Smooth muscle cell (in vitro differentiated cells): ENCODE measurements around the gene C19orf73. TPM values are rescaled to one million over a fixed set of nuclear protein-coding genes. Genes with fewer than 3 reads are reported as not detected.

ENCODE experiments used
- DNase-seq: peaks from one replicate; lab custom pipeline; 2025; ENCODE audit not compliant: unreplicated experiment; lab: John Stamatoyannopoulos, UW
- H2AFZ ChIP-seq: fragments of 200-600 bp; sonication (generic); 2 replicates; pipeline ENCODE4 v1.6.0; 2016; ENCODE audit warnings: antibody characterized with exemption, low read depth, mild to moderate bottlenecking
- H3F3A ChIP-seq: fragments of 200-600 bp; sonication (generic); 2 replicates; pipeline ENCODE4 v1.6.0; 2017; ENCODE audit warnings: antibody characterized with exemption, low read depth
- H3K27ac ChIP-seq: fragments of 200-600 bp; sonication (generic); 2 replicates; pipeline ENCODE4 v1.5.1; 2016; ENCODE audit warnings: low read depth, mild to moderate bottlenecking
- H3K27me3 ChIP-seq: fragments of 200-600 bp; sonication (generic); 2 replicates; pipeline ENCODE4 v1.6.1; 2016; ENCODE audit warnings: low read depth, mild to moderate bottlenecking
- H3K36me3 ChIP-seq: fragments of 200-600 bp; sonication (generic); 2 replicates; pipeline ENCODE4 v1.5.1; 2016; ENCODE audit warnings: low read depth
- H3K4me1 ChIP-seq: fragments of 200-600 bp; sonication (generic); 2 replicates; pipeline ENCODE4 v1.5.1; 2016; ENCODE audit warnings: low read depth
- H3K4me2 ChIP-seq: fragments of 200-600 bp; sonication (generic); 2 replicates; pipeline ENCODE4 v1.6.0; 2016; ENCODE audit warnings: mild to moderate bottlenecking
- H3K4me3 ChIP-seq: fragments of 200-600 bp; sonication (generic); 2 replicates; pipeline ENCODE4 v1.5.1; 2016; ENCODE audit warnings: mild to moderate bottlenecking
- H3K79me2 ChIP-seq: fragments of 200-600 bp; sonication (generic); 2 replicates; pipeline ENCODE4 v1.6.0; 2016; ENCODE audit warnings: low read depth, mild to moderate bottlenecking
- H3K9ac ChIP-seq: fragments of 200-600 bp; sonication (generic); 2 replicates; pipeline ENCODE4 v1.6.0; 2016; ENCODE audit warnings: low read depth
- H3K9me3 ChIP-seq: fragments of 200-600 bp; sonication (generic); replicated peaks from 2 replicates; pipeline ENCODE4 v1.5.1; 2016; ENCODE audit warnings: low read depth
- H4K20me1 ChIP-seq: fragments of 200-600 bp; sonication (generic); 2 replicates; pipeline ENCODE4 v1.6.0; 2016; ENCODE audit warnings: low read depth
- CTCF ChIP-seq: fragments of 200-600 bp; sonication (generic); IDR thresholded peaks from 2 replicates; pipeline ENCODE4 v1.5.1; 2017; ENCODE audit warnings: borderline replicate concordance, mild to moderate bottlenecking, antibody characterized with exemption; ENCODE audit not compliant: insufficient read depth, poor library complexity, severe bottlenecking
- WGBS: methylation state at CpG from one replicate; pipeline ENCODE4 v1.1.7; 2016; ENCODE audit warnings: low lambda C conversion rate; 5-methylcytosine and 5-hydroxymethylcytosine counted together
- polyA plus RNA-seq: library from polyadenylated mRNA; unstranded; fragments of >200 nt; fragmentation: Nextera tagmentation; extraction: Ambion mirVana; gene quantifications from 2 replicates; pipeline ENCODE4 v1.2.1, GENCODE V29; 2016
- total RNA-seq: library from RNA; depleted of rRNA; stranded (reverse); fragments of >200 nt; gene quantifications from 2 replicates; pipeline ENCODE4 v1.2.3, GENCODE V29; 2014

C19orf73 gene
- total and polyA plus RNA-seq, 2 experiments from 2014 or later = 0.74 to 2.9 TPM

GRCh38 chr19:49155005-49155819 lies 36.3 kb upstream of the C19orf73 start, which contains the start of gene HRC:
HRC (minus strand) TSS chr19:49155396; CDS start chr19:49155237, 159 bp downstream.
- WGBS = 80% methylated on average over 17 of the region's 19 CpGs
- DNase-seq = no peak
- no peak within 1 kb of the TSS for H3K4me3 ChIP-seq
- H3K4me1 ChIP-seq = peaks cover 15% of the 10 kb centered on the region
- no peak for TF ChIP-seq CTCF
- peaks cover 7% of the 10 kb centered on the region for H4K20me1 ChIP-seq
- H3K9ac ChIP-seq = no peak within 1 kb of the TSS
- no peak within 1 kb of the TSS for H3K27ac ChIP-seq
- H3K79me2 ChIP-seq = peaks cover 11% of the 10 kb centered on the region
- no peaks in the 10 kb centered on the region for H3K27me3 ChIP-seq
- no peaks in the 10 kb centered on the region for H3K9me3 ChIP-seq
- no peak within 1 kb of the TSS for H3K4me2 ChIP-seq
- no peaks in the 10 kb centered on the region for H3K36me3 ChIP-seq
- H3F3A ChIP-seq = peaks cover 6% of the 10 kb centered on the region
- H2AFZ ChIP-seq = no peak within 1 kb of the TSS

GRCh38 chr19:49154279-49154678 lies 35.3 kb upstream of the C19orf73 start:
- no peak overlapping the region for H3K4me2 ChIP-seq
- peaks cover 11% of the 10 kb centered on the region for H3K79me2 ChIP-seq
- H3K27ac ChIP-seq = no peak overlapping the region
- no peaks in the 10 kb centered on the region for H4K20me1 ChIP-seq
- DNase-seq = no peak
- no peaks in the 10 kb centered on the region for H3K36me3 ChIP-seq
- H3F3A ChIP-seq = peaks cover 6% of the 10 kb centered on the region
- H2AFZ ChIP-seq = no peak overlapping the region
- H3K27me3 ChIP-seq = no peaks in the 10 kb centered on the region
- peaks cover 15% of the 10 kb centered on the region for H3K4me1 ChIP-seq
- WGBS = 97% methylated on average over 6 of the region's 6 CpGs
- H3K4me3 ChIP-seq = no peak overlapping the region
- H3K9ac ChIP-seq = no peak overlapping the region
- TF ChIP-seq CTCF = no peak
- no peaks in the 10 kb centered on the region for H3K9me3 ChIP-seq

GRCh38 chr19:49153167-49153809 lies 34.3 kb upstream of the C19orf73 start:
- Histone ChIP-seq H3K36me3 (no peaks in the 10 kb centered on the region), H2AFZ (no peak overlapping the region), H3K27ac (no peak overlapping the region), H4K20me1 (no peaks in the 10 kb centered on the region), H3K4me2 (no peak overlapping the region), H3K9me3 (no peaks in the 10 kb centered on the region), H3K79me2 (peaks cover 7% of the 10 kb centered on the region), H3K27me3 (no peaks in the 10 kb centered on the region), H3K9ac (no peak overlapping the region), H3K4me3 (no peak overlapping the region), H3F3A (peaks cover 6% of the 10 kb centered on the region), H3K4me1 (peaks cover 13% of the 10 kb centered on the region)
- WGBS = 96% methylated on average over 10 of the region's 10 CpGs
- no peak for TF ChIP-seq CTCF
- no peak for DNase-seq
